HTERT RPE-1 (cell line): ENCODE results near the gene RPL36AL.

Experiments
- in situ Hi-C: fragments of 300-500 bp; cut with MboI; formaldehyde crosslinking; loops from 4 replicates; pipeline ENCODE4 v1.14.3; 2020; ENCODE audit warnings: low sequenced_read_pairs

The RPL36AL gene

GRCh38 chr14:49582113-49582977, 38.1 kb downstream of the RPL36AL start:
- in situ Hi-C loops, result no loop called here

DNA sequence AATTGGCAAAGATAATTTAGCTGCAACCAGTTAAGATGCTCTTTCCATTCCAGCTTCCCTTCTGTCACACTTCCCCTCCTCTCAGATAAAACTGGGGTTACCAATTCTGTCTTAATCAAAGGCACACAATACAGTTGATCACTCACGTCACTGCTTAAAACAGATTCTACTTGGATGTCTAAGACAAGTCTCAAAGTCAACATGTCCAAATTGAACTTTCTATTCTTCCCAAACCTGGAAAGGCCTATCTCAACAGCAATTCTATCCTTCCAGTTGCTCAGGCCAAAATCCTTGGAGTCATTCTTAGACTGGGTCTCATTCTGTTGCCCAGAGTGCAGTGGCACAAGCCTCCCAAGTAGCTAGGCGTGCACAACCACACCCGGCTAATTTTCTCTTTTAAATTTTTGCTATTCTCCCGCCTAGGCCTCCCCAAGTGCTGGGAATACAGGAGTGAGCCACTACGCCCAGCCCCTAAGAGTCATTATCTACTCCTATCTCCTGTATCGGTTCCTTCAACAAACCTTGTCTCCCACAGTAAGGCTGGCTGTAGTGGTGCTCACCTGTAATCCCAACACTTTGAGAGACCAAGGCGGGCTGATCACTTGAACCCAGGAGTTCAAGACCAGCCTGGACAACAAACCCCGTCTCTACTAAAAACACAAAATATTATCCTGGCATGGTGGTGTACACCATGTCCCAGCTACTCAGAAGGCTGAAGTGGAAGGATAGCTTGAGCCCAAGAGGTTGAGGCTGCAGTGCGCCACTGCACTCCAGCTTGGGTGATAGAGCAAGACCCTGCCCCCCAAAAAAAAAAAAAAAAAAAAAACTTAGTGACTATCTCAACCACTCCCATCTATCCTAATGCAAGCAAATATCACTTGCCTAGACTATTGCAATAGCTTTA, 39.0 kb downstream of the RPL36AL start:
- in situ Hi-C loops, result no loop called here

DNA sequence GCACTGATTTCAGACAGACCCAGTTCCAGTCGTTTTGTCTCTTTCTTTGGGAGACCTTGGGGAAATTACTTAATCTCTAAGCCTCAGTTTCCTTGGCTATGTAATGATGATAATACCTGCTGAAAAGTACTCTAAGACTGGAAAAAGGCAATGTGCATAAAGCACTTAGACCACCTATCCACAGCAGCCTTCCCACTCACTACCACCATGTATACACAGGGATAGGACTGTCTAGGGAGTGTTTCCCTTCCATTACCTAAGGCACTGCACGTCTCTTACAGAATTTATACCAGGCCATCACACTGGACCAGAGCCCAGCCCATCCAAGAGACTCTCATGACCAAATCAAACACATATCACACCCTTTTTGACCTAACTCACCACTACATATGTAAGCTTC, 40.6 kb downstream of the RPL36AL start:
- in situ Hi-C loops, result no loop called here

DNA sequence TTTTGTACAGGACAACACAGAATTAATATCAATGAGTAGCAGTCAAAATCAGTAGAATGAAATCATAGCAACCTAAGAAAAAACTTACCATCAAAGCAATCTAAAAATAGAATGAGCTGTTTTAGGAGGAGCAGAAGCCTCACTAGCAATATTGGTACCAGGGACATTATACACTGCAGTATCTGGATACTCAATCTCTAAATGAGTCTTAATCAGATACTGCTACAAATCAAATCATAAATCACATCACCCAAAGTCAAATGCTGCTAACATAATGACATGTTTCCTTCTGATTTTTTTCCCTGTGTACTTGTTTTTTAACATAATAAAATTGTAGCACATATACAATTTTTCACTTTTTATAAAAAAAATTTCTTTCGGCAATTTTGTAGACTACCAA, 42.3 kb downstream of the RPL36AL start:
- in situ Hi-C loops, result no loop called here

DNA sequence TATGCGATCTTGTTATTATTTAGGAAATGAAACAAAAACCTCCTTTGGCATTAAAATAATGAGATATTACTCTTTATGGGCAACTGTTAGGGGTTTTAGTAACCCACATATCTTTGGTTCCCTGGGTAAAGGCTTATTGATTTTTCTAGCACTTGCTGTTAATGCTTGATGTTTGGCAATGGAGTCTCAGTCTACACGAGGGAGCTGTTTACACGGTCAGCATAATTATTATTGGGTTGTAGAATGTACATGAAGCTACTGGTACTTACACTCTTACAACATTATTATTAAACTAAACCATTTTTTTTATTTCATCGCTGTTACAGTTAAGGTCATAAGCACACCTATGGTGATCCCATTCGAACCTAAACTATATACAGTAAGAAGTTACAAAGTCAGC, 46.4 kb downstream of the RPL36AL start:
- in situ Hi-C loops, result no loop called here

DNA sequence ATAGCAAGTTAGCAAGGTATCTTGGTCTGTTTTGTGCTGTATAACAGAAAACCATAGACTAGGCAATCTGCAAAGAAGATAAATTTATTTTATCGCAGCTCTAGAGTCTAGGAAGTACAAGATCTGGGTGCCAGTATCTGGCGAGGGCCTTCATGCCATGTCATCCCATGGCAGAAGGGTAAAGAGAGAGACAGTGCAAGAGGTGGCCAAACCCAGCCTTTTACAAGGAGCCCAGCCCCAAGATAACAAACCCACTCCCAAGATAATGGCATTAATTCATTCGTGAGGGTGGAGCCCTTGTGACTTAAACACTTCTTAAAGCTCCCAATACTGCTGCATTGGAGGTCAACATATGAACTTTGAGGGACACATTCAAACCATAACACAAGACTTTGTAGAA, 51.1 kb downstream of the RPL36AL start:
- in situ Hi-C loops, result no loop called here
